GM12878 (cell line): ENCODE measurements around the gene PRKCE. TPM values are rescaled to one million over a fixed set of nuclear protein-coding genes. Genes with fewer than 3 reads are reported as not detected.

Experiments
- ATAC-seq: fragments of 200-7000 bp; cut with Tn5 transposase; 3 replicates; pipeline ENCODE4 v1.9.1; 2020; ENCODE audit warnings: mild to moderate bottlenecking, moderate library complexity
- BruUV-seq: library from RNA; stranded (reverse); fragments of 400-500 nt; replicated peaks from 2 replicates; lab custom pipeline; 2021; lab: Mats Ljungman, UMichigan
- CTCF ChIA-PET: fragments of 300-600 bp; sonication (Branson Sonifier 250); formaldehyde crosslinking; extraction: SDS; loops from one replicate; lab custom pipeline; 2021; ENCODE audit warnings: inconsistent platforms; lab: Yijun Ruan, JAX
- POLR2A ChIA-PET: fragments of 350-600 bp; formaldehyde crosslinking; extraction: SDS; loops from one replicate; lab custom pipeline; 2021; ENCODE audit warnings: inconsistent platforms; lab: Charles Lee
- RAD21 ChIA-PET: fragments of 300-600 bp; sonication (Branson Sonifier 250); formaldehyde crosslinking; loops from one replicate; lab custom pipeline; 2023; ENCODE audit warnings: antibody characterized with exemption; ENCODE audit not compliant: unreplicated experiment; lab: Charles Lee
- SMC1A ChIA-PET: fragments of 300-600 bp; sonication (Branson Sonifier 250); formaldehyde crosslinking; loops from one replicate; lab custom pipeline; 2023; ENCODE audit not compliant: unreplicated experiment, uncharacterized antibody; lab: Charles Lee
- DNase-seq: peaks from one replicate; pipeline ENCODE4 v3.0.0-alpha.2; 2011; ENCODE audit warnings: low read depth, low spot score
- FAIRE-seq: peaks from 3 replicates; lab custom pipeline; 2011; peaks lifted over from hg19 to GRCh38; lab: Jason Lieb, UNC
- H2AFZ ChIP-seq: 2 replicates; pipeline ENCODE4 v1.6.0; 2011; ENCODE audit warnings: low read depth, low read length, control low read depth; ENCODE audit not compliant: control insufficient read depth
- H3K27ac ChIP-seq: 2 replicates; pipeline ENCODE4 v1.5.1; 2011; ENCODE audit warnings: control low read depth; ENCODE audit not compliant: control insufficient read depth, insufficient read depth
- H3K27me3 ChIP-seq, 2 experiments: replicated peaks in 1 of 2; 2 replicates each; pipeline versions ENCODE4 v1.6.0 to v1.6.1; 2011; ENCODE audit warnings: low read length in 1 of 2; ENCODE audit not compliant: control insufficient read depth in 2 of 2, insufficient read depth in 2 of 2
- H3K36me3 ChIP-seq, 2 experiments: 2 replicates each; pipeline ENCODE4 v1.5.1; 2011; ENCODE audit warnings: low read length in 1 of 2; ENCODE audit not compliant: control insufficient read depth in 2 of 2, insufficient read depth in 2 of 2
- H3K4me1 ChIP-seq: 2 replicates; pipeline ENCODE4 v1.6.1; 2011; ENCODE audit warnings: mild to moderate bottlenecking, low read length, moderate library complexity, mixed read lengths; ENCODE audit not compliant: control insufficient read depth, insufficient read depth
- H3K4me2 ChIP-seq: 2 replicates; pipeline ENCODE4 v1.6.0; 2011; ENCODE audit warnings: control low read depth; ENCODE audit not compliant: control insufficient read depth, insufficient read depth
- H3K4me3 ChIP-seq: fragments of 200-600 bp; sonication (generic); 2 replicates; pipeline ENCODE4 v1.5.1; 2016
- H3K79me2 ChIP-seq: 2 replicates; pipeline ENCODE4 v1.6.0; 2011; ENCODE audit warnings: low read length; ENCODE audit not compliant: control insufficient read depth, insufficient read depth
- H3K9ac ChIP-seq: 2 replicates; pipeline ENCODE4 v1.8.0; 2011; ENCODE audit warnings: low read length, control low read depth, mixed read lengths; ENCODE audit not compliant: control insufficient read depth, insufficient read depth
- H3K9me3 ChIP-seq: replicated peaks from 3 replicates; pipeline ENCODE4 v1.5.1; 2011; ENCODE audit warnings: mild to moderate bottlenecking, low read length; ENCODE audit not compliant: control insufficient read depth, insufficient read depth
- H4K20me1 ChIP-seq: 2 replicates; pipeline ENCODE4 v1.6.0; 2011; ENCODE audit not compliant: control insufficient read depth, insufficient read depth
- CEBPB ChIP-seq, 2 experiments: fragments of 150-350 bp in 1 of 2; IDR thresholded peaks; 2 replicates each; pipeline ENCODE4 v1.6.1; 2012 to 2014; ENCODE audit warnings: low read depth in 2 of 2, low read length in 2 of 2, borderline replicate concordance in 1 of 2, inconsistent platforms in 1 of 2
- ESRRA ChIP-seq: IDR thresholded peaks from 2 replicates; pipeline ENCODE4 v1.6.1; 2012; ENCODE audit warnings: mild to moderate bottlenecking, low read length, improper control_type of control experiment
- GABPA ChIP-seq: IDR thresholded peaks from 2 replicates; pipeline ENCODE4 v1.6.1; 2014; ENCODE audit warnings: antibody characterized with exemption, low read depth, mild to moderate bottlenecking, inconsistent platforms
- HDAC2 ChIP-seq: fragments of 200-600 bp; sonication (generic); IDR thresholded peaks from 2 replicates; pipeline ENCODE4 v1.6.1; 2017
- MYC ChIP-seq: IDR thresholded peaks from 2 replicates; pipeline ENCODE4 v1.6.1; 2011; ENCODE audit warnings: mild to moderate bottlenecking, low read length, moderate library complexity, inconsistent platforms; ENCODE audit not compliant: insufficient read depth, insufficient replicate concordance, insufficient read length, severe bottlenecking
- RCOR1 ChIP-seq: conservative IDR thresholded peaks from 2 replicates; pipeline ENCODE4 v1.6.1; 2012; ENCODE audit warnings: low read depth, low read length, improper control_type of control experiment
- TARDBP ChIP-seq: IDR thresholded peaks from 2 replicates; pipeline ENCODE4 v1.6.1; 2016; ENCODE audit warnings: borderline replicate concordance
- ZNF384 ChIP-seq: IDR thresholded peaks from 2 replicates; pipeline ENCODE4 v1.6.1; 2012; ENCODE audit warnings: low read depth, mild to moderate bottlenecking, low read length, improper control_type of control experiment, borderline replicate concordance
- WGBS: methylation state at CpG from one replicate; pipeline ENCODE4 v1.1.6; 2016; ENCODE audit warnings: low lambda C conversion rate; ENCODE audit not compliant: insufficient replicate concordance, insufficient coverage; ENCODE audit errors: missing lambda C conversion rate; 5-methylcytosine and 5-hydroxymethylcytosine counted together
- in situ Hi-C: fragments of 300-500 bp; cut with MboI; formaldehyde crosslinking; loops from 9 replicates; pipeline ENCODE4 v1.14.3; 2018; ENCODE audit warnings: mixed read lengths
- intact Hi-C: fragments of 100-400 bp; cut with micrococcal nuclease; formaldehyde crosslinking; loops from one replicate; pipeline ENCODE4 v1.14.2; 2022; ENCODE audit not compliant: unreplicated experiment
- polyA plus RNA-seq, 11 experiments: library from polyadenylated mRNA; depleted of rRNA in 4 of 11; unstranded in 6 of 11; stranded (reverse) in 5 of 11; fragments of >200 nt; fragmentation: Nextera tagmentation in 4 of 11; fragmentation: Illumina TruSeq in 1 of 11; extraction: Ambion mirVana in 4 of 11; extraction: Trizol in 1 of 11; gene quantifications; 1 replicate in 1 of 11; 2 replicates in 10 of 11; pipeline versions ENCODE4 v1.2.1 to v1.2.3, GENCODE V29; 2011 to 2016; ENCODE audit warnings: inconsistent platforms in 2 of 11, missing spikeins in 2 of 11, low read depth in 1 of 11
- total RNA-seq, 4 experiments: library from RNA; depleted of rRNA in 3 of 4; stranded (reverse); fragments of >200 nt in 3 of 4; fragmentation: Illumina TruSeq in 1 of 4; extraction: Trizol in 1 of 4; gene quantifications; 2 replicates each; pipeline versions ENCODE4 v1.2.1 to v1.2.3, GENCODE V29; 2013 to 2021
- TF ChIP-seq, protein P1 (sequence below): fragments of 450-650 bp; conservative IDR thresholded peaks from 2 replicates; pipeline ENCODE4 v1.6.1; 2017; ENCODE audit warnings: mild to moderate bottlenecking, moderate library complexity
- TF ChIP-seq, protein P2 (sequence below), 3 experiments: IDR thresholded peaks in 2 of 3; conservative IDR thresholded peaks in 1 of 3; 2 replicates each; pipeline ENCODE4 v1.5.1; 2011; ENCODE audit warnings: low read depth in 3 of 3, low read length in 3 of 3, mild to moderate bottlenecking in 3 of 3, control low read depth in 2 of 3, moderate library complexity in 2 of 3, inconsistent platforms in 1 of 3, mixed read lengths in 1 of 3; ENCODE audit not compliant: control insufficient read depth in 2 of 3, insufficient read depth in 1 of 3; ENCODE audit errors: extremely low read depth in 1 of 3
- TF ChIP-seq, protein P3 (sequence below): fragments of 450-650 bp; IDR thresholded peaks from 2 replicates; pipeline ENCODE4 v1.6.1; 2018; ENCODE audit warnings: mild to moderate bottlenecking, low read depth, moderate library complexity; ENCODE audit not compliant: partially characterized antibody

Gene PRKCE
- total and polyA plus RNA-seq, 10 of the 15 experiments (the other 5 are each of a cell fraction or from before 2014, with no cell fraction given) = 2.6 to 28.2 (median 11.3) TPM

DNA sequence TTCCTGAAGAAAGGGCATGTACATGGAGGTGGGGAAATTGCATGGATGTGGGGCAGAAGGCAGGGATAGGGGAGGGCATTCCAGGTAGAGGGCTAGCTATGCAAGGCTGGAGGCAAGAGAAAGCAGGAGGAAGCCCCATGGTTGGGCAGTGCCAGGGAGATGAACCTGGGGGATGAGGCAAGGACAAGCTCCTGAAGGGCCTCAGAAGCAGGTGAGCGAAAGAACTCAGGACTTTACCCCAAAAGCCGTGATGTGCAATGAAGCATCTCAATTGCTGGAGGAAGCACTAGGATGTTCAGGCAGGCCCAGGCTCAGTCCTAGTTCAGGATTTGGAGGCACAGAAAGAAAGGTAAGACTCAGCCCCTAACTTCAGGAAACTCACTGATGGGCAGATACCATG lies 528.7 kb downstream of the PRKCE start:
- BruUV-seq = no TSS peak
- TF ChIP-seq ZNF384 (no peak), GABPA (no peak), MYC (no peak), ESRRA (no peak), TARDBP (no peak), HDAC2 (no peak), CEBPB (IDR thresholded peaks at IDR 0.05; ENCODE audit: borderline replicate concordance in 1 of 2, low read depth in 2 of 2, low read length in 2 of 2) (no peak), RCOR1 (no peak)
- TF ChIP-seq, protein P1, sequence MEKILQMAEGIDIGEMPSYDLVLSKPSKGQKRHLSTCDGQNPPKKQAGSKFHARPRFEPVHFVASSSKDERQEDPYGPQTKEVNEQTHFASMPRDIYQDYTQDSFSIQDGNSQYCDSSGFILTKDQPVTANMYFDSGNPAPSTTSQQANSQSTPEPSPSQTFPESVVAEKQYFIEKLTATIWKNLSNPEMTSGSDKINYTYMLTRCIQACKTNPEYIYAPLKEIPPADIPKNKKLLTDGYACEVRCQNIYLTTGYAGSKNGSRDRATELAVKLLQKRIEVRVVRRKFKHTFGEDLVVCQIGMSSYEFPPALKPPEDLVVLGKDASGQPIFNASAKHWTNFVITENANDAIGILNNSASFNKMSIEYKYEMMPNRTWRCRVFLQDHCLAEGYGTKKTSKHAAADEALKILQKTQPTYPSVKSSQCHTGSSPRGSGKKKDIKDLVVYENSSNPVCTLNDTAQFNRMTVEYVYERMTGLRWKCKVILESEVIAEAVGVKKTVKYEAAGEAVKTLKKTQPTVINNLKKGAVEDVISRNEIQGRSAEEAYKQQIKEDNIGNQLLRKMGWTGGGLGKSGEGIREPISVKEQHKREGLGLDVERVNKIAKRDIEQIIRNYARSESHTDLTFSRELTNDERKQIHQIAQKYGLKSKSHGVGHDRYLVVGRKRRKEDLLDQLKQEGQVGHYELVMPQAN = no peak
- TF ChIP-seq, protein P2, sequence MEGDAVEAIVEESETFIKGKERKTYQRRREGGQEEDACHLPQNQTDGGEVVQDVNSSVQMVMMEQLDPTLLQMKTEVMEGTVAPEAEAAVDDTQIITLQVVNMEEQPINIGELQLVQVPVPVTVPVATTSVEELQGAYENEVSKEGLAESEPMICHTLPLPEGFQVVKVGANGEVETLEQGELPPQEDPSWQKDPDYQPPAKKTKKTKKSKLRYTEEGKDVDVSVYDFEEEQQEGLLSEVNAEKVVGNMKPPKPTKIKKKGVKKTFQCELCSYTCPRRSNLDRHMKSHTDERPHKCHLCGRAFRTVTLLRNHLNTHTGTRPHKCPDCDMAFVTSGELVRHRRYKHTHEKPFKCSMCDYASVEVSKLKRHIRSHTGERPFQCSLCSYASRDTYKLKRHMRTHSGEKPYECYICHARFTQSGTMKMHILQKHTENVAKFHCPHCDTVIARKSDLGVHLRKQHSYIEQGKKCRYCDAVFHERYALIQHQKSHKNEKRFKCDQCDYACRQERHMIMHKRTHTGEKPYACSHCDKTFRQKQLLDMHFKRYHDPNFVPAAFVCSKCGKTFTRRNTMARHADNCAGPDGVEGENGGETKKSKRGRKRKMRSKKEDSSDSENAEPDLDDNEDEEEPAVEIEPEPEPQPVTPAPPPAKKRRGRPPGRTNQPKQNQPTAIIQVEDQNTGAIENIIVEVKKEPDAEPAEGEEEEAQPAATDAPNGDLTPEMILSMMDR (IDR thresholded peaks at IDR 0.05 in 2 of 3, conservative IDR thresholded peaks at IDR 0.05 in 1 of 3; ENCODE audit: control insufficient read depth in 2 of 3, extremely low read depth in 1 of 3, insufficient read depth in 1 of 3, low read depth in 3 of 3, low read length in 3 of 3) = no peak
- TF ChIP-seq, protein P3, sequence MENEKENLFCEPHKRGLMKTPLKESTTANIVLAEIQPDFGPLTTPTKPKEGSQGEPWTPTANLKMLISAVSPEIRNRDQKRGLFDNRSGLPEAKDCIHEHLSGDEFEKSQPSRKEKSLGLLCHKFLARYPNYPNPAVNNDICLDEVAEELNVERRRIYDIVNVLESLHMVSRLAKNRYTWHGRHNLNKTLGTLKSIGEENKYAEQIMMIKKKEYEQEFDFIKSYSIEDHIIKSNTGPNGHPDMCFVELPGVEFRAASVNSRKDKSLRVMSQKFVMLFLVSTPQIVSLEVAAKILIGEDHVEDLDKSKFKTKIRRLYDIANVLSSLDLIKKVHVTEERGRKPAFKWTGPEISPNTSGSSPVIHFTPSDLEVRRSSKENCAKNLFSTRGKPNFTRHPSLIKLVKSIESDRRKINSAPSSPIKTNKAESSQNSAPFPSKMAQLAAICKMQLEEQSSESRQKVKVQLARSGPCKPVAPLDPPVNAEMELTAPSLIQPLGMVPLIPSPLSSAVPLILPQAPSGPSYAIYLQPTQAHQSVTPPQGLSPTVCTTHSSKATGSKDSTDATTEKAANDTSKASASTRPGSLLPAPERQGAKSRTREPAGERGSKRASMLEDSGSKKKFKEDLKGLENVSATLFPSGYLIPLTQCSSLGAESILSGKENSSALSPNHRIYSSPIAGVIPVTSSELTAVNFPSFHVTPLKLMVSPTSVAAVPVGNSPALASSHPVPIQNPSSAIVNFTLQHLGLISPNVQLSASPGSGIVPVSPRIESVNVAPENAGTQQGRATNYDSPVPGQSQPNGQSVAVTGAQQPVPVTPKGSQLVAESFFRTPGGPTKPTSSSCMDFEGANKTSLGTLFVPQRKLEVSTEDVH = no peak
- Histone ChIP-seq H3K4me1 (no peaks in the 10 kb centered on the region), H3K79me2 (no peaks in the 10 kb centered on the region), H3K9ac (no peak overlapping the region), H4K20me1 (no peaks in the 10 kb centered on the region), H3K27me3 (no peaks in the 10 kb centered on the region), H3K9me3 (no peaks in the 10 kb centered on the region), H3K4me2 (no peak overlapping the region), H3K36me3 (no peaks in the 10 kb centered on the region; a peak in 1 of 4 replicates), H2AFZ (no peak overlapping the region), H3K27ac (no peak overlapping the region), H3K4me3 (no peak overlapping the region)
- FAIRE-seq (no peak), ATAC-seq (no peak), DNase-seq (no peak)
- WGBS = 83% methylated on average over 2 of the region's 2 CpGs
- in situ Hi-C loops (no loop called here), intact Hi-C loops (no loop called here)
- POLR2A ChIA-PET = interaction anchor here (1.4 kb wide), 1 partner anchor 100 kb away, joined by 3 read pairs; no protein-coding TSS in a partner anchor
- CTCF ChIA-PET = interaction anchor here (0.5 to 0.8 kb wide), 2 partner anchors 17 to 265 kb away, joined by 3 to 4 read pairs; no protein-coding TSS in a partner anchor
- SMC1A ChIA-PET = interaction anchor here (0.6 to 1.9 kb wide), 5 partner anchors 9 to 66 kb away, joined by 3 to 9 read pairs (median 3); no protein-coding TSS in a partner anchor
- RAD21 ChIA-PET = interaction anchor here (1.3 kb wide), 2 partner anchors 109 to 117 kb away, joined by 4 to 7 read pairs; no protein-coding TSS in a partner anchor
